Keratinocyte (primary cell): ENCODE measurements around the gene MYL4. TPM values are rescaled to one million over a fixed set of nuclear protein-coding genes. Genes with fewer than 3 reads are reported as not detected.
"Not testable (repeated sequence)": the region's sequence is repeated elsewhere in the genome, so short reads cannot be mapped to it uniquely, and the experiment has no call there.

Experiments
- DNase-seq: peaks from one replicate; pipeline ENCODE4 v3.0.0-alpha.2; 2011; ENCODE audit warnings: low read depth, missing footprints, low spot score
- FAIRE-seq: peaks from 2 replicates; lab custom pipeline; 2011; peaks lifted over from hg19 to GRCh38; lab: Jason Lieb, UNC
- H2AFZ ChIP-seq: 2 replicates; pipeline ENCODE4 v1.6.0; 2012; ENCODE audit warnings: low read length, control low read depth, inconsistent platforms; ENCODE audit not compliant: control insufficient read depth
- H3K27ac ChIP-seq: 2 replicates; pipeline ENCODE4 v1.5.1; 2011; ENCODE audit warnings: low read length; ENCODE audit not compliant: control insufficient read depth, insufficient read depth
- H3K27me3 ChIP-seq: 3 replicates; pipeline ENCODE4 v1.6.0; 2011; ENCODE audit warnings: low read length; ENCODE audit not compliant: control insufficient read depth, insufficient read depth; ENCODE audit errors: extremely low read depth
- H3K36me3 ChIP-seq, 2 experiments: 2 replicates in 1 of 2; 3 replicates in 1 of 2; pipeline ENCODE4 v1.5.1; 2011; ENCODE audit warnings: low read length in 2 of 2, mild to moderate bottlenecking in 1 of 2; ENCODE audit not compliant: control insufficient read depth in 2 of 2, insufficient read depth in 2 of 2; ENCODE audit errors: extremely low read depth in 1 of 2
- H3K4me1 ChIP-seq: 3 replicates; pipeline ENCODE4 v1.5.1; 2011; ENCODE audit warnings: low read length; ENCODE audit not compliant: control insufficient read depth, insufficient read depth; ENCODE audit errors: extremely low read depth
- H3K4me2 ChIP-seq: 3 replicates; pipeline ENCODE4 v1.6.0; 2011; ENCODE audit warnings: low read depth, low read length; ENCODE audit not compliant: control insufficient read depth, insufficient read depth; ENCODE audit errors: extremely low read depth
- H3K4me3 ChIP-seq, 3 experiments: fragments of 200-600 bp in 1 of 3; sonication (generic) in 1 of 3; 2 replicates in 2 of 3; 3 replicates in 1 of 3; pipeline ENCODE4 v1.5.1; 2011 to 2016; ENCODE audit warnings: low read length in 3 of 3, mild to moderate bottlenecking in 3 of 3, control low read depth in 2 of 3, inconsistent platforms in 1 of 3, low read depth in 1 of 3, mixed read lengths in 1 of 3, mixed run types in 1 of 3, moderate library complexity in 1 of 3; ENCODE audit not compliant: control insufficient read depth in 2 of 3, insufficient read depth in 2 of 3; ENCODE audit errors: extremely low read depth in 1 of 3
- H3K79me2 ChIP-seq: 2 replicates; pipeline ENCODE4 v1.6.0; 2012; ENCODE audit warnings: low read length; ENCODE audit not compliant: control insufficient read depth, insufficient read depth
- H3K9ac ChIP-seq: 3 replicates; pipeline ENCODE4 v1.6.0; 2011; ENCODE audit warnings: low read length; ENCODE audit not compliant: control insufficient read depth, insufficient read depth; ENCODE audit errors: extremely low read depth
- H3K9me1 ChIP-seq: 3 replicates; pipeline ENCODE4 v1.6.0; 2011; ENCODE audit warnings: low read length; ENCODE audit not compliant: control insufficient read depth, insufficient read depth; ENCODE audit errors: extremely low read depth
- H3K9me3 ChIP-seq: 2 replicates; pipeline ENCODE4 v1.5.1; 2012; ENCODE audit warnings: low read depth, low read length; ENCODE audit not compliant: control insufficient read depth
- H4K20me1 ChIP-seq: 3 replicates; pipeline ENCODE4 v1.6.0; 2011; ENCODE audit warnings: low read length; ENCODE audit not compliant: control insufficient read depth, insufficient read depth; ENCODE audit errors: extremely low read depth
- EZH2 ChIP-seq: IDR thresholded peaks from one replicate; pipeline ENCODE4 v1.6.1; 2012; ENCODE audit warnings: inconsistent platforms, mild to moderate bottlenecking, low read length, moderate library complexity
- dilution Hi-C: fragments of 300-500 bp; cut with MboI; formaldehyde crosslinking; loops from one replicate; pipeline ENCODE4 v1.7.0; 2020; ENCODE audit warnings: low sequenced_read_pairs; ENCODE audit not compliant: extremely low pct_ligation_motif_present
- polyA plus RNA-seq, 5 experiments: library from polyadenylated mRNA; depleted of rRNA in 3 of 5; stranded (reverse) in 3 of 5; stranded (forward) in 1 of 5; unstranded in 1 of 5; fragments of >200 nt; gene quantifications; 1 replicate in 1 of 5; 2 replicates in 3 of 5; 3 replicates in 1 of 5; pipeline versions ENCODE4 v1.2.1 to v1.2.3, GENCODE V29; 2011 to 2012; ENCODE audit warnings: missing spikeins in 2 of 5, low read depth in 1 of 5, low replicate concordance in 1 of 5
- TF ChIP-seq, protein P1 (sequence below), 3 experiments: IDR thresholded peaks in 1 of 3; conservative IDR thresholded peaks in 1 of 3; optimal IDR thresholded peaks in 1 of 3; 2 replicates in 2 of 3; 3 replicates in 1 of 3; pipeline versions ENCODE3 to v1.5.1; 2011; ENCODE audit warnings: low read length in 3 of 3, mild to moderate bottlenecking in 3 of 3, moderate library complexity in 2 of 3, control low read depth in 1 of 3, inconsistent platforms in 1 of 3; ENCODE audit not compliant: insufficient read depth in 2 of 3; ENCODE audit errors: extremely low read depth in 1 of 3

MYL4 gene
- polyA plus RNA-seq, 1 donor (not counting 4 experiments of a cell fraction or from before 2014, with no cell fraction given): not detected

- no peak overlapping the region for H3K4me3 ChIP-seq
- no peaks in the 10 kb centered on the region for H3K9me1 ChIP-seq
- no peak overlapping the region for H3K9ac ChIP-seq
- H3K36me3 ChIP-seq: no peaks in the 10 kb centered on the region
- no peak overlapping the region for H2AFZ ChIP-seq
- TF ChIP-seq, protein P1, sequence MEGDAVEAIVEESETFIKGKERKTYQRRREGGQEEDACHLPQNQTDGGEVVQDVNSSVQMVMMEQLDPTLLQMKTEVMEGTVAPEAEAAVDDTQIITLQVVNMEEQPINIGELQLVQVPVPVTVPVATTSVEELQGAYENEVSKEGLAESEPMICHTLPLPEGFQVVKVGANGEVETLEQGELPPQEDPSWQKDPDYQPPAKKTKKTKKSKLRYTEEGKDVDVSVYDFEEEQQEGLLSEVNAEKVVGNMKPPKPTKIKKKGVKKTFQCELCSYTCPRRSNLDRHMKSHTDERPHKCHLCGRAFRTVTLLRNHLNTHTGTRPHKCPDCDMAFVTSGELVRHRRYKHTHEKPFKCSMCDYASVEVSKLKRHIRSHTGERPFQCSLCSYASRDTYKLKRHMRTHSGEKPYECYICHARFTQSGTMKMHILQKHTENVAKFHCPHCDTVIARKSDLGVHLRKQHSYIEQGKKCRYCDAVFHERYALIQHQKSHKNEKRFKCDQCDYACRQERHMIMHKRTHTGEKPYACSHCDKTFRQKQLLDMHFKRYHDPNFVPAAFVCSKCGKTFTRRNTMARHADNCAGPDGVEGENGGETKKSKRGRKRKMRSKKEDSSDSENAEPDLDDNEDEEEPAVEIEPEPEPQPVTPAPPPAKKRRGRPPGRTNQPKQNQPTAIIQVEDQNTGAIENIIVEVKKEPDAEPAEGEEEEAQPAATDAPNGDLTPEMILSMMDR (optimal IDR thresholded peaks at IDR 0.05 in 1 of 3, IDR thresholded peaks at IDR 0.05 in 1 of 3, conservative IDR thresholded peaks at IDR 0.05 in 1 of 3; ENCODE audit: extremely low read depth in 1 of 3, insufficient read depth in 2 of 3, low read length in 3 of 3): no peak
- TF ChIP-seq EZH2: no peak
- H3K27me3 ChIP-seq: no peaks in the 10 kb centered on the region
- no peak for FAIRE-seq
- no peaks in the 10 kb centered on the region for H3K9me3 ChIP-seq
- H3K79me2 ChIP-seq: no peaks in the 10 kb centered on the region
- no peak overlapping the region for H3K4me2 ChIP-seq
- H3K4me1 ChIP-seq: peaks cover 25% of the 10 kb centered on the region
- H3K27ac ChIP-seq: no peak overlapping the region
- dilution Hi-C loops: no loop called here
- H4K20me1 ChIP-seq: no peaks in the 10 kb centered on the region
- DNase-seq: no peak
These were observed 14.3 kb downstream of the MYL4 start for GRCh38 chr17:47223460-47223859.

DNA sequence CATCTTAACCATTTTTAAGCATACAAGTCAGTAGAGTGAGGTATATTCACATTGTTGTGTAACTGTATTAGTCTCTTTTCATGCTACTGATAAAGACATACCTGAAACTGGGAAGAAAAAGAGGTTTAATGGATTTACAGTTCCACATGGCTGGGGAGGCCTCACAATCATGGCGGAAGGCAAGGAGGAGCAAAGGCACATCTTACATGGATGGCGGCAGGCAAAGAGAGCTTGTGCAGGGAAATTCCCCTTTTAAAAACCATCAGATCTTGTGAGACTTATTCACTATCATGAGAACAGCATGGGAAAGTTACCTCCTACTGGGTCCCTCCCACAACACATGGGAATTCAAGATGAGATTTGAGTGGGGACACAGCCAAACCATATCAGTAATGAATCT lies 14.9 kb downstream of the MYL4 start:
- H3K9me3 ChIP-seq, H3K27me3 ChIP-seq, H4K20me1 ChIP-seq, DNase-seq, FAIRE-seq, dilution Hi-C loops, H3K79me2 ChIP-seq, H3K4me3 ChIP-seq, H2AFZ ChIP-seq, H3K27ac ChIP-seq, H3K4me2 ChIP-seq, H3K9ac ChIP-seq, H3K9me1 ChIP-seq, H3K36me3 ChIP-seq: not testable (repeated sequence)
- H3K4me1 ChIP-seq: peaks cover 25% of the 10 kb centered on the region

DNA sequence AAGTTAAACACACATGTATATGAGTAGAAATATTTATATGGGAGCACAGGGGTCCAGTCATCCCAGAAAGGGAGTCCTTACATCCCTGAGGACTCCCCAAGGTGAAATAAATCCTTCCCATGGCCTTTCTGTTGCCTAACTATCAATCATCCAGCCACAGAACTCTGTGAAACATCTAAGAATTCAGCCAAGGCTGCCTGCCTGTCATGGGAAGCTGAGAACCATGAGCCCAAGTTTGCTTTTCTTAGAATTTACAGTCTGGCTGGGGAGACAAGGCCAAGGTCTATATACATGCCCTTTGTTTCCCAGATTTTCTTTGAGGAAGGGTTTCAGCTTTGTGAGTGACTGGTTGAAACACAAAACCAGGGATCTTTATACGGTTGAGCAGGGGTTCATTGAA lies 15.8 kb downstream of the MYL4 start:
- no peak overlapping the region for H3K9ac ChIP-seq
- peak overlapping the region; percentile 44 for H3K4me2 ChIP-seq
- H3K9me1 ChIP-seq: no peaks in the 10 kb centered on the region
- dilution Hi-C loops: no loop called here
- H3K79me2 ChIP-seq: no peaks in the 10 kb centered on the region
- TF ChIP-seq, protein P1 (optimal IDR thresholded peaks at IDR 0.05 in 1 of 3, IDR thresholded peaks at IDR 0.05 in 1 of 3, conservative IDR thresholded peaks at IDR 0.05 in 1 of 3; ENCODE audit: extremely low read depth in 1 of 3, insufficient read depth in 2 of 3, low read length in 3 of 3): no peak
- TF ChIP-seq EZH2: no peak
- peaks cover 28% of the 10 kb centered on the region for H3K4me1 ChIP-seq
- no peaks in the 10 kb centered on the region for H4K20me1 ChIP-seq
- H3K4me3 ChIP-seq: no peak overlapping the region
- no peak for DNase-seq
- no peaks in the 10 kb centered on the region for H3K27me3 ChIP-seq
- no peaks in the 10 kb centered on the region for H3K9me3 ChIP-seq
- no peak overlapping the region for H2AFZ ChIP-seq
- no peak for FAIRE-seq
- H3K27ac ChIP-seq: no peak overlapping the region
- H3K36me3 ChIP-seq: no peaks in the 10 kb centered on the region
